Right ventricle myocardium inferior (tissue), 1 donor: ENCODE data around the gene PTOV1. TPM values are rescaled to one million over a fixed set of nuclear protein-coding genes. Genes with fewer than 3 reads are reported as not detected.
A peak's percentile ranks its signal among the peaks of the same experiment; 100 is the strongest.

Experiments
- ATAC-seq: fragments of 200-7000 bp; cut with Tn5 transposase; one replicate; pipeline ENCODE4 v1.9.1; 2020; ENCODE audit warnings: mild to moderate bottlenecking, moderate library complexity
- DNase-seq: peaks from one replicate; pipeline ENCODE4 v3.0.0; 2021; ENCODE audit errors: missing footprints
- intact Hi-C: fragments of 100-400 bp; cut with DNase I; formaldehyde crosslinking; loops from one replicate; pipeline ENCODE4 v1.11.0; 2022
- total RNA-seq: library from RNA; stranded (reverse); fragmentation: NEBNext Ultra II Directional; extraction: Animal tissue kit (Norgen Biotek cat#: 25700); gene quantifications from one replicate; pipeline ENCODE4 v1.2.1, GENCODE V29; 2021
- donor health status: DM: no; HTN: yes; CAD: no; lungs with severe emphysema.

PTOV1 gene
- total RNA-seq, 1 donor from 2014 or later = 122 TPM

GRCh38 chr19:49877020-49877878, 26.3 kb downstream of the PTOV1 start, which contains the start of the genes AKT1S1 and TBC1D17:
TSS of gene AKT1S1 (minus strand) at chr19:49877355. CDS start at chr19:49873295, 4,060 bp downstream.
TSS of gene TBC1D17 (plus strand) at chr19:49877702. CDS start at chr19:49877724, 22 bp downstream.
- DNase-seq (peak; percentile 99), ATAC-seq (peak; percentile 83)
- intact Hi-C loops = loop anchor here (1.0 to 10.0 kb wide), 4 partner anchors 60 to 382 kb away; partner anchors contain the start of genes PRMT1 and RPS11

DNA sequence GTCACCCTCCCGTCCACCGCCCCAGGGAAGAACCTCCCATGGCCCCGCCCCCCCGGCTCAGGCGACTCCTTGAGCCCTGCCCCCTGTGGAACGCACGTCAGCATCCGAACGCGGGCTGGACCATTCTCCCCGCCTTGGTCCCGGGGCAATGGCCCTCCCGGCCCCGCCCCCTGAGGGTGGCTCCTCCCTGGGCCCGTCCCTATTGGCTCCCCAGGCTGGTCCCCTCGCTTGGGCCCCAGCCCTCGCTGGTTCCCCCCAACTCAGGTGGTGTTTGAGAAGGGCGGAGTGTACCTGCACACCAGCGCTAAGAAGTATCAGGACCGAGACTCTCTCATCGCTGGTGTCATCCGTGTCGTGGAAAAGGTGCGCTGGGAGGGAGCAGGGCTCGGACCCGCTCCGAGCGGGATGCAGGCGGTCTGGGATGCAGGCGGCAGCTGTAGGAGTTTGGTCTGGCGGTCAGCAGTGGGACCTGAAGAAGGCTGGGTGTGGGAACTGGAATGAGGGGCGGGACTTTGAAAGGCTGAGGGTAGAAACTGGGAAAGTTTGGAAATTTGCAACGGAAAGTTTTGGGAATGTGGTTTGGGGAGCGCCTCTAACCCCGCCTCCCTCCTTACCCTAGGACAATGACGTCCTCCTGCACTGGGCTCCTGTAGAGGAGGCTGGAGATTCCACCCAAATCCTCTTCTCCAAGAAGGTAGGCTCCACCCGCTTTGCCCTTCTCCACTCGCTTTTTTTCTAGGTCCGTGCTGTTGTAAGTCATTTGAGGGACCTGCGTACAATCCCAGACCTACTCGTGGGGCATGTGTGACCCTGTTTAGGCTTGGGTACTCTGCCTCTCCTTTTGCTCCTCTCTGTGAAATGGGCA, 27.2 kb downstream of the PTOV1 start:
- intact Hi-C loops = loop anchor here (1.0 to 10.0 kb wide), 4 partner anchors 61 to 383 kb away; partner anchors contain the start of genes PRMT1 and RPS11
- peak; percentile 75 for ATAC-seq

DNA sequence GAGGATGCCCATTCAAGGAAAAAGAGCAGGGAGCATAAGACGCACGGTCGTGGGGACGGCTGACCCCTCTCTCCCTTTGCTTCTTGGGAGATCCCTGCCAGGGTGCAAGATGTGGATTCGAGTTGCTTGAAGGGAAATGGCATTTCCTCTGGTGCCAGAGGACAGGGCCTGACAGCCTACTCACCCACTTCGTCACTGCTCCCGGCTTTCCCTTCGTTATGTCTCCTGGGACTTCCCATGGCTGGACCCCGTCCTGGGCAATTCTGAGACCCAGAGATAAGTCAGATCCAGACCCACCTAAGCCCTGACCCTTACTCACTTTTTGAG, 27.7 kb downstream of the PTOV1 start:
- intact Hi-C loops = loop anchor here (5.0 to 10.0 kb wide), 2 partner anchors 201 to 384 kb away; partner anchors contain the start of genes PRMT1 and RPS11
- DNase-seq (no peak), ATAC-seq (no peak)

More for the DNA sequence above, 27.2 kb downstream of the PTOV1 start:
- peak; percentile 100 for DNase-seq

DNA sequence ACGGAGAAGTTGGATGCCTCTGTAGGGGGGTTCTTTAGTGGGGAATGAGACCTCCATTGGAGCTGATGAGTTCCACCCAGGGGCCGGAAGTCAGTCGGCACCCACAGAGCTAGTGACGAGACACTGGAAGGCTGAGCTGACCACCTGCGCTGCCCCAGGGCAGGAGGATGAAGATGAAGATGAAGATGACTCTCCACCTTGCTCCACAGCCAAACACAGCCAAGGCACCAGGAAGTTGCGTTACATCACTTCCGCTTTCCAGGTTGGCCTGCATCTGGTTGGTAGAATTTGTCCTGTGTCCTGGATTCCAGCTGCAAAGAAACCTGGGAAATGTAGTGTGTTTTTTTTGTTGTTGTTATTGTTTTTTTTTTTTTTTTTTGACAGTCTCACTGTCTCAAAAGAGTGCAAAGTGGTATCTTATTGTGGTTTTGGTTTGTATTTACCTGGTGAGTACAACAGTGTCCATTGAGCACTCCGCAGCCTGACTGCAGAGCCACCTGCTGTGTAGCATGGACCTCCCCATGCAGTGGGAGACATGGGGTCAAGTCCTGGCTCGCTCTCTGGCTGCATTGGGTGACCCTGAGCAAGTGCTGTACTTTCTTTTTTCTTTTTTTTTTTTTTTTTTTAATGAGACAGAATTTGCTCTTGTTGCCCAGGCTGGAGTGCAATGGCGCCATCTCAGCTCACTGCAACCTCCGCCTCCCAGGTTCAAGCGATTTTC, 28.4 kb downstream of the PTOV1 start:
- DNase-seq = no peak
- intact Hi-C loops = loop anchor here (5.0 to 10.0 kb wide), 2 partner anchors 202 to 385 kb away; partner anchors contain the start of genes PRMT1 and RPS11
- ATAC-seq = no peak

DNA sequence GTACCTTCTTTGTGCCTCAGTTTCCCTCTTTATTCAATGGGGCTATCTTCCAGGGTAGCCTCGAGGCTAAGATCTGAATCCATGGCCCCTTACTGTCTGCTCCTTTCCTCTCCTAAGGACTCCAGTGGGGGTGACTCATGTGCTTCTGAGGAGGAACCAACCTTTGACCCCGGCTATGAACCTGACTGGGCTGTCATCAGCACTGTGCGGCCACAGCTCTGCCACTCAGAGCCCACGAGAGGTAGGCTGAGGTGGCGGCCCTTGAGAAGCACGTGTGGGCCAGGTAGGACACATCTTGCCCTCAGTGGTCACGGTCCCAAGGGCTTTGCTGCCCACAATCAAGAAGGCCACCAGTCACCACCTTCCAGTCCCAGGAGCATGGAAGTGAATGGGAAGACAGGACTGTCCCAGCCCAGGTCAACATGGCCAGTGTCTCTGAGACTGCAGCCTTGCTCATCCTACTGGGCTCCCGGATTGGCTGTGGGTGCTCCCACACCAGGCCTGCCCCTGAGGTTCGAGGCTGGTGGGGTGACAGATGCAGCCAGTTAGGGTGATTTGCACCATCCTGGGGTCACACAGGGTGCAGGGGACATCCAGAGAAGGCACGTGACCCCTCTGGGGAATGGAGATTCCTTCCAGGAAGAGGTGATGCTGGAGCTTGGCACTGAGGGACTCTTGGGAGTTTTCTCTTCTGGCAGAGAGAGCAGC, 29.4 kb downstream of the PTOV1 start:
- DNase-seq = no peak
- intact Hi-C loops = no loop called here
- ATAC-seq = no peak

DNA sequence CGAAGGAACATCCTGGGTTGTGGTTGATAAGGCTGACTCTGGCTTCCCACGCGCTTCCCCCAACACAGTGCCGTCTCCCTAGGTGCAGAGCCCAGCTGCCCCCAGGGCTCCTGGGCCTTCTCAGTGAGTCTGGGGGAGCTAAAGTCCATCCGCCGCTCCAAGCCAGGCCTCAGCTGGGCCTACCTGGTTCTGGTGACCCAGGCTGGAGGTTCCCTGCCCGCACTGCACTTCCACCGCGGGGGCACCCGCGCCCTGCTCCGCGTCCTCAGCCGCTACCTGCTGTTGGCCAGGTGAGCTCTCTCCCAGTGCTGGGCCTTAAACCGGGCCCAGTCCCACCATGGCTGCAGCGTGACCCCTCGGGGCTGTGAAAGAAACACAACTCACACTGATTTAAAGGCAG, 30.2 kb downstream of the PTOV1 start:
- no peak for DNase-seq
- intact Hi-C loops = no loop called here
- ATAC-seq = no peak

DNA sequence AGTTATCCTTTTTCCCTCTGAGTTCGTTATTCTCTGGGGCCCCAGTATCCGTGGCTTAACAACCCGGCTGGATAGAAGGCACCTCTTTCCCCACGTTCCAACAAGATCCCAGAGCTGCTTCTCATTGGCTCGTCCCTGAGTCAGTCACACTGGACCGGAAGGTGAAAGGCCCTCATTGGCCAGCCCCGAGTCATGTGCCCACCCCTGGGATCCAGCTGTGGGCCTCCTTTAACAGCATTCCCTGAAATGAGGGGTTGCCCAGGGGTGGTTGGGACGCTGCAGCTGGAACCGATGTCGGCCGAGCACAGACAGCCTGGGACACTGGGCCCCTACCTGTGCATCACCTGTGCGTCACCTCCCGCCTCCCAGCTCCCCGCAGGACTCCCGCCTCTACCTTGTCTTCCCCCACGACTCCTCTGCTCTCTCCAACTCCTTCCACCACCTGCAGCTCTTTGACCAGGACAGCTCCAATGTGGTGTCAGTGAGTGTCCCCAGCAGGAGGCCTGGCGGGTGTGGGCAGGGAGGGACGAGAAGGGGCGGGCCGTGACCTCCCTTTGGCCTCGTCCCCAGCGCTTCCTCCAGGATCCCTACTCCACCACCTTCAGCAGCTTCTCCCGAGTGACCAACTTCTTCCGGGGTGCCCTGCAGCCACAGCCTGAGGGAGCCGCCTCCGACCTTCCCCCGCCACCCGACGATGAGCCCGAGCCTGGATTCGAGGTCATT, 30.9 kb downstream of the PTOV1 start:
- no peak for DNase-seq
- no peak for ATAC-seq
- intact Hi-C loops = no loop called here

GRCh38 chr19:49882643-49883042, 31.7 kb downstream of the PTOV1 start:
- intact Hi-C loops = no loop called here
- no peak for DNase-seq
- ATAC-seq = no peak

- ATAC-seq (no peak), DNase-seq (no peak)
- intact Hi-C loops = no loop called here
Observed at GRCh38 chr19:49883094-49883493, 32.1 kb downstream of the PTOV1 start.

- ATAC-seq = no peak
- intact Hi-C loops = no loop called here
- DNase-seq = no peak
Observed at GRCh38 chr19:49884109-49884508, 33.1 kb downstream of the PTOV1 start.

DNA sequence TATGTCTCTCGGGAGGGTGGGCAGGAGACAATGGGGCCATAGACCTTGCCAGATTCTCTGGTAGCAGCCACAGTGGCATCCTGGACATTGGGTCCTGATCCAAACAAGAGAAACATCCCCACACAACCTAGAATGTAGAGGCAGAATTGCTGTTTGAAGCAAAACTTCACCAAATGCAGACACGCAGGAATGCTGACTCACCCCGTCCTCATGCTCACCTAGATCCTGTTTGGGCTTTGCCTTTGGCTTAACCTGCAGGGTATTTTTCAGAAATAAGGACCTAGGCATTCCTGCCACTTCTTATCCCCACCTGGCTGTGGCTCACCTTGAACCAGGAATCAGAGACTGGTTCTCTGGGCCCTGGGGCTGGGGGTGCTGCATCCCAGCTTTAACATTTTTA, 33.8 kb downstream of the PTOV1 start:
- DNase-seq (no peak), ATAC-seq (no peak)
- intact Hi-C loops = no loop called here

GRCh38 chr19:49887037-49887664, 36.2 kb downstream of the PTOV1 start:
- ATAC-seq (no peak), DNase-seq (no peak)
- intact Hi-C loops = no loop called here

GRCh38 chr19:49887665-49888509, 36.9 kb downstream of the PTOV1 start:
- DNase-seq = no peak
- intact Hi-C loops = no loop called here
- ATAC-seq = no peak

DNA sequence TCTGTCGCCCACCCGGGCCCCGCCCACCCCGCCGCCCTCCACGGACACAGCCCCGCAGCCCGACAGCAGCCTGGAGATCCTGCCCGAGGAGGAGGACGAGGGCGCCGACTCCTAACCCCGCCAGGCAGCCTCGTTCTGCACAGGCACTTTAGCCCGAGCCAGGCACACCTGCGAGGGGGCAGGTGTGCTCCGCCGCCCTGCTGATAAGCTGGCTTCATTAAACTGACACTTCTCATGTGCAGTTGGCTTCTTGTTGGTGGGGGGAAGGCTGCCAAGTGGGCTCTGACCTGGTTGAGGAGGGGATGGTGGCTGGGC, 37.5 kb downstream of the PTOV1 start:
- intact Hi-C loops = no loop called here
- ATAC-seq = no peak
- DNase-seq = no peak

DNA sequence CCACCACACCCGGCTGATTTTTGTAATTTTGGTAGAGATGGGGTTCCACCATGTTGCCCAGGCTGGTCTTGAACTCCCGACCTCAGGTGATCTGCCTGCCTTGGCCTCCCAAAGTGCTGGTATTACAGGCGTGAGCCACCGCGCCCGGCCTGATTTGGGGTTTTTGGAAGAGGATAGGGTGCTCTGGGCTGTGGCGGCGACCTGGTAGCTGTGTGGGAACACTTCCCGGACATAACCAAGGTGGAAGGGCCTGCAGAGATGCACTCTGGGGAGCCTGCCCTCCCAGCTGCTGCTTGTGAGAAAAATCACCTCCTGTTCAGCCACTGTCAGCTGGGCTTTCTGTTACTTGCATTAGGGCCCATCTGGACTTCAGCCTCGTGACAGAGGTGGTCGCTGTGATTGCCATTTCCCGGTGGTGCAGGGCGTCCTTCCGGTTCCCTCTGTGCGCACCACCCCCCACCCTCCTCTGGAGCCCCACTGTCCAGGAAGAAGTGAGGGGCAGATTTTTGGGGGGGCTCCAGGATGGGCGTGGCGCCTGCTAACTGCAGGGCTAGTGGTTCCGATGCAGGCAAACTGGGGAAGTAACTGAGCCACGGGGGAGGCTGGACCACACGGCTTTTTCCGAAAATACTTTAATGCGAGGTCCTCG, 38.2 kb downstream of the PTOV1 start:
- intact Hi-C loops = no loop called here
- ATAC-seq (no peak), DNase-seq (no peak)
